Measurements from ENCODE around the gene NKTR. TPM values are rescaled to one million over a fixed set of nuclear protein-coding genes. Genes with fewer than 3 reads are reported as not detected.

Gene NKTR
- total RNA-seq, 4 donors from 2014 or later = 33.8 to 82.3 (median 49.6) TPM

- TF ChIP-seq POLR2A (IDR thresholded peaks at IDR 0.05) = no peak
- TF ChIP-seq CTCF (IDR thresholded peaks at IDR 0.05) = no peak
- intact Hi-C loops (cut with DNase I; ENCODE audit: low total_unique reads) = no loop called here
- 89 to 96% methylated on average over 4 of the region's 4 CpGs for WGBS, 2 donors
- H3K4me3 ChIP-seq (ENCODE audit: low read depth, poor library complexity, severe bottlenecking) = no peak overlapping the region
- DNase-seq (ENCODE audit: low spot score in 2 of 2) = peak in 1 of 2 donors; percentile 42
These were observed 80.3 kb downstream of the NKTR start for GRCh38 chr3:42680806-42681205.

GRCh38 chr3:42681361-42682038 lies 81.0 kb downstream of the NKTR start:
- no peak overlapping the region for H3K4me3 ChIP-seq (ENCODE audit: low read depth, poor library complexity, severe bottlenecking)
- TF ChIP-seq POLR2A (IDR thresholded peaks at IDR 0.05) (no peak), CTCF (IDR thresholded peaks at IDR 0.05) (no peak)
- 84 to 87% methylated on average over 10 of the region's 10 CpGs for WGBS, 2 donors
- intact Hi-C loops (cut with DNase I; ENCODE audit: low total_unique reads) = no loop called here
- DNase-seq (ENCODE audit: low spot score in 2 of 2) = peak in 1 of 2 donors; percentile 76

GRCh38 chr3:42682301-42683070 lies 82.0 kb downstream of the NKTR start:
- no peak overlapping the region for H3K4me3 ChIP-seq (ENCODE audit: low read depth, poor library complexity, severe bottlenecking)
- intact Hi-C loops (cut with DNase I; ENCODE audit: low total_unique reads) = no loop called here
- 77 to 82% methylated on average over 12 of the region's 12 CpGs for WGBS, 2 donors
- DNase-seq (ENCODE audit: low spot score in 2 of 2) = peak in 1 of 2 donors; percentile 79
- TF ChIP-seq CTCF (IDR thresholded peaks at IDR 0.05) = no peak

- no peak overlapping the region for H3K4me3 ChIP-seq (ENCODE audit: low read depth, poor library complexity, severe bottlenecking)
- intact Hi-C loops (cut with DNase I; ENCODE audit: low total_unique reads) = no loop called here
- DNase-seq (ENCODE audit: low spot score in 2 of 2) = peak; percentile 90 to 91
- 29 to 34% methylated on average over 10 of the region's 10 CpGs for WGBS, 2 donors
- TF ChIP-seq CTCF (IDR thresholded peaks at IDR 0.05) (no peak), POLR2A (IDR thresholded peaks at IDR 0.05) (no peak)
These were observed 83.6 kb downstream of the NKTR start for GRCh38 chr3:42683875-42684598.

GRCh38 chr3:42684632-42685362 lies 84.3 kb downstream of the NKTR start:
- TF ChIP-seq POLR2A (IDR thresholded peaks at IDR 0.05) = no peak
- no peak for TF ChIP-seq CTCF (IDR thresholded peaks at IDR 0.05)
- DNase-seq (ENCODE audit: low spot score in 2 of 2) = peak in 1 of 2 donors; percentile 42
- intact Hi-C loops (cut with DNase I; ENCODE audit: low total_unique reads) = no loop called here
- no peak overlapping the region for H3K4me3 ChIP-seq (ENCODE audit: low read depth, poor library complexity, severe bottlenecking)
- 83 to 84% methylated on average over 7 of the region's 7 CpGs for WGBS, 2 donors

Measured in lower leg skin (tissue), 4 donors.